Stimulated activated CD4-positive, alpha-beta T cell treated with anti-CD3 and anti-CD28 coated beads, Interleukin-2, amount 100 ng/mL, for 4 hours (primary cell): ENCODE results near the gene IL1RN.

Source experiments
- DNase-seq: peaks from one replicate; pipeline ENCODE4 v3.0.0-alpha.2; 2020; ENCODE audit warnings: low read depth

The IL1RN gene

GRCh38 chr2:113127646-113128570 lies 510 bp downstream of the IL1RN start:
- DNase-seq = no peak

GRCh38 chr2:113129519-113130078 lies 2.2 kb downstream of the IL1RN start:
- DNase-seq = no peak

GRCh38 chr2:113131352-113132185 lies 4.2 kb downstream of the IL1RN start:
- no peak for DNase-seq

GRCh38 chr2:113132414-113133021 lies 5.1 kb downstream of the IL1RN start:
- DNase-seq = no peak

GRCh38 chr2:113133704-113134598 lies 6.6 kb downstream of the IL1RN start:
- DNase-seq = no peak

- DNase-seq = no peak
Observed at GRCh38 chr2:113134717-113135116, 7.3 kb downstream of the IL1RN start.

GRCh38 chr2:113135317-113135716 lies 7.9 kb downstream of the IL1RN start:
- DNase-seq = no peak

- DNase-seq = no peak
Observed at GRCh38 chr2:113136828-113137775, 9.7 kb downstream of the IL1RN start.

GRCh38 chr2:113137827-113138226 lies 10.4 kb downstream of the IL1RN start:
- no peak for DNase-seq

- DNase-seq = peak; percentile 53
Observed at GRCh38 chr2:113138428-113139322, 11.3 kb downstream of the IL1RN start.

GRCh38 chr2:113141451-113141850 lies 14.1 kb downstream of the IL1RN start:
- DNase-seq = no peak

- no peak for DNase-seq
Observed at GRCh38 chr2:113142290-113142689, 14.9 kb downstream of the IL1RN start.

GRCh38 chr2:113144259-113144658 lies 16.9 kb downstream of the IL1RN start:
- DNase-seq = no peak

- DNase-seq = no peak
Observed at GRCh38 chr2:113148606-113149552, 21.5 kb downstream of the IL1RN start.

- DNase-seq = no peak
Observed at GRCh38 chr2:113149553-113150257, 22.3 kb downstream of the IL1RN start.

- no peak for DNase-seq
Observed at GRCh38 chr2:113150258-113150601, 22.8 kb downstream of the IL1RN start.

- DNase-seq = no peak
Observed at GRCh38 chr2:113155331-113155730, 27.9 kb downstream of the IL1RN start.
